Skeletal muscle satellite cell (primary cell): ENCODE results near the gene MARK1. TPM values are rescaled to one million over a fixed set of nuclear protein-coding genes. Genes with fewer than 3 reads are reported as not detected.

ENCODE experiments used
- H3K27me3 ChIP-seq: 2 replicates; pipeline ENCODE4 v1.7.0; 2013; ENCODE audit warnings: low read length; ENCODE audit not compliant: control insufficient read depth, insufficient read depth
- H3K36me3 ChIP-seq: 2 replicates; pipeline ENCODE4 v1.7.0; 2013; ENCODE audit warnings: mild to moderate bottlenecking, control low read depth, low read length; ENCODE audit not compliant: insufficient read depth
- H3K4me1 ChIP-seq: 2 replicates; pipeline ENCODE4 v1.7.0; 2013; ENCODE audit warnings: low read length; ENCODE audit not compliant: control insufficient read depth, insufficient read depth
- H3K4me2 ChIP-seq: 2 replicates; pipeline ENCODE4 v1.7.0; 2013; ENCODE audit warnings: mild to moderate bottlenecking, low read length
- H3K4me3 ChIP-seq: 2 replicates; pipeline ENCODE4 v1.7.0; 2013; ENCODE audit warnings: low read length
- H3K9ac ChIP-seq: 2 replicates; pipeline ENCODE4 v1.7.0; 2013; ENCODE audit warnings: mild to moderate bottlenecking, low read depth, low read length, moderate library complexity
- H3K9me3 ChIP-seq: replicated peaks from 2 replicates; pipeline ENCODE4 v1.7.0; 2013; ENCODE audit warnings: mild to moderate bottlenecking, control low read depth, low read length
- small RNA-seq: library from RNA; depleted of rRNA; stranded (forward); fragments of <200 nt; gene quantifications from one replicate; pipeline ENCODE3, GENCODE V24; 2012

Gene MARK1

GRCh38 chr1:220706480-220706879 is 178.5 kb downstream of the MARK1 start:
- no peaks in the 10 kb centered on the region for H3K4me1 ChIP-seq
- H3K4me2 ChIP-seq = no peak overlapping the region
- no peaks in the 10 kb centered on the region for H3K36me3 ChIP-seq
- no peaks in the 10 kb centered on the region for H3K9me3 ChIP-seq
- no peak overlapping the region for H3K9ac ChIP-seq
- H3K27me3 ChIP-seq = no peaks in the 10 kb centered on the region
- no peak overlapping the region for H3K4me3 ChIP-seq

- H3K9me3 ChIP-seq = no peaks in the 10 kb centered on the region
Observed at GRCh38 chr1:220707160-220707559, 179.2 kb downstream of the MARK1 start.

GRCh38 chr1:220708244-220708643 is 180.3 kb downstream of the MARK1 start:
- Histone ChIP-seq H3K4me3 (no peak overlapping the region), H3K36me3 (no peaks in the 10 kb centered on the region), H3K4me1 (no peaks in the 10 kb centered on the region), H3K9me3 (no peaks in the 10 kb centered on the region), H3K9ac (no peak overlapping the region), H3K27me3 (no peaks in the 10 kb centered on the region), H3K4me2 (no peak overlapping the region)

More at GRCh38 chr1:220707160-220707559, 179.2 kb downstream of the MARK1 start:
- Histone ChIP-seq H3K4me1 (no peaks in the 10 kb centered on the region), H3K36me3 (no peaks in the 10 kb centered on the region), H3K9ac (no peak overlapping the region), H3K4me2 (no peak overlapping the region), H3K27me3 (no peaks in the 10 kb centered on the region), H3K4me3 (no peak overlapping the region)

- no peaks in the 10 kb centered on the region for H3K9me3 ChIP-seq
- H3K4me2 ChIP-seq = no peak overlapping the region
- no peak overlapping the region for H3K4me3 ChIP-seq
- H3K9ac ChIP-seq = no peak overlapping the region
- no peaks in the 10 kb centered on the region for H3K27me3 ChIP-seq
- H3K36me3 ChIP-seq = no peaks in the 10 kb centered on the region
- no peaks in the 10 kb centered on the region for H3K4me1 ChIP-seq
Observed at GRCh38 chr1:220708936-220709801, 181.2 kb downstream of the MARK1 start.

- no peak overlapping the region for H3K9ac ChIP-seq
- no peak overlapping the region for H3K4me3 ChIP-seq
Observed at GRCh38 chr1:220710333-220710732, 182.4 kb downstream of the MARK1 start.

GRCh38 chr1:220711056-220711809 is 183.3 kb downstream of the MARK1 start:
- H3K4me1 ChIP-seq = no peaks in the 10 kb centered on the region
- no peaks in the 10 kb centered on the region for H3K27me3 ChIP-seq
- no peaks in the 10 kb centered on the region for H3K9me3 ChIP-seq
- no peak overlapping the region for H3K4me2 ChIP-seq
- H3K9ac ChIP-seq = no peak overlapping the region
- no peaks in the 10 kb centered on the region for H3K36me3 ChIP-seq
- H3K4me3 ChIP-seq = no peak overlapping the region

More at GRCh38 chr1:220710333-220710732, 182.4 kb downstream of the MARK1 start:
- Histone ChIP-seq H3K27me3 (no peaks in the 10 kb centered on the region), H3K9me3 (no peaks in the 10 kb centered on the region), H3K36me3 (no peaks in the 10 kb centered on the region), H3K4me2 (no peak overlapping the region), H3K4me1 (no peaks in the 10 kb centered on the region)

Small RNA genes within 50 kb of the gene (small RNA-seq; reads per million reads assigned to genes)
- not detected for gene RN7SL464P
